22Rv1 (cell line): ENCODE measurements around the gene ELP6.

Experiments
- ZFX ChIP-seq: fragments of 450-650 bp; IDR thresholded peaks from 2 replicates; pipeline ENCODE4 v1.6.1; 2017; ENCODE audit warnings: antibody characterized with exemption, borderline replicate concordance
- TF ChIP-seq, protein P1 (sequence below): fragments of 450-650 bp; IDR thresholded peaks from 2 replicates; pipeline ENCODE4 v1.5.1; 2017; ENCODE audit warnings: mild to moderate bottlenecking

DNA sequence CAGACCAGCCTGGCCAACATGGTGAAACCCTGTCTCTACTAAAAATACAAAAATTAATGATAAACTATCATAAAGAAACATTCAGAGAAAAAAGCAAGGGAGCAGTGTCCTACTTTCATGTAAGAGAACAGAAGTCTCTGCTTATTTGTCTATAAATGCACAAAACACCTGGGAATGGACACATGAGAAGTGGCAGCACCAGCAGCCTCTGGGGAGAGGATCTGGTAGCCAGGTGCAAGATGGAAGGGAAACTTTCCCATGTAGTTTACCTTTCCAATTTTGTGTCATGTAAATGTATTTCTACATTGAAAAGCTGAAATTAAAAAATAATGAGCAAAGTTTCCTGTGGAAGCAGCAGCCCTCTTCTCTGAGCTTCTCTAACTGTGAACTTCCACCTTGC lies 56.5 kb downstream of the ELP6 start:
- TF ChIP-seq, protein P1, sequence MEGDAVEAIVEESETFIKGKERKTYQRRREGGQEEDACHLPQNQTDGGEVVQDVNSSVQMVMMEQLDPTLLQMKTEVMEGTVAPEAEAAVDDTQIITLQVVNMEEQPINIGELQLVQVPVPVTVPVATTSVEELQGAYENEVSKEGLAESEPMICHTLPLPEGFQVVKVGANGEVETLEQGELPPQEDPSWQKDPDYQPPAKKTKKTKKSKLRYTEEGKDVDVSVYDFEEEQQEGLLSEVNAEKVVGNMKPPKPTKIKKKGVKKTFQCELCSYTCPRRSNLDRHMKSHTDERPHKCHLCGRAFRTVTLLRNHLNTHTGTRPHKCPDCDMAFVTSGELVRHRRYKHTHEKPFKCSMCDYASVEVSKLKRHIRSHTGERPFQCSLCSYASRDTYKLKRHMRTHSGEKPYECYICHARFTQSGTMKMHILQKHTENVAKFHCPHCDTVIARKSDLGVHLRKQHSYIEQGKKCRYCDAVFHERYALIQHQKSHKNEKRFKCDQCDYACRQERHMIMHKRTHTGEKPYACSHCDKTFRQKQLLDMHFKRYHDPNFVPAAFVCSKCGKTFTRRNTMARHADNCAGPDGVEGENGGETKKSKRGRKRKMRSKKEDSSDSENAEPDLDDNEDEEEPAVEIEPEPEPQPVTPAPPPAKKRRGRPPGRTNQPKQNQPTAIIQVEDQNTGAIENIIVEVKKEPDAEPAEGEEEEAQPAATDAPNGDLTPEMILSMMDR, result no peak
- no peak for TF ChIP-seq ZFX
